RWPE2 (cell line): ENCODE measurements around the gene HNRNPUL2.

Source experiments
- ATAC-seq: fragments of 200-7000 bp; cut with Tn5 transposase; 3 replicates; pipeline ENCODE4 v1.9.1; 2021; ENCODE audit warnings: low read depth
- DNase-seq: peaks from one replicate; pipeline ENCODE4 v3.0.0-alpha.2; 2020; ENCODE audit warnings: low spot score
- H3K27ac ChIP-seq: fragments of 450-650 bp; 2 replicates; pipeline ENCODE4 v1.5.1; 2017; ENCODE audit warnings: mild to moderate bottlenecking; ENCODE audit not compliant: poor library complexity, severe bottlenecking
- H3K27me3 ChIP-seq: fragments of 250-450 bp; sonication (Bioruptor Pico); 2 replicates; pipeline ENCODE4 v1.5.1; 2021; ENCODE audit warnings: mild to moderate bottlenecking, moderate library complexity; ENCODE audit not compliant: insufficient read depth, poor library complexity, severe bottlenecking
- H3K36me3 ChIP-seq: fragments of 250-450 bp; sonication (Bioruptor Pico); 2 replicates; pipeline ENCODE4 v1.5.1; 2020; ENCODE audit warnings: low read depth, mild to moderate bottlenecking, moderate library complexity
- H3K4me1 ChIP-seq: fragments of 250-450 bp; sonication (Bioruptor Pico); 2 replicates; pipeline ENCODE4 v1.5.1; 2021; ENCODE audit warnings: mild to moderate bottlenecking, moderate library complexity; ENCODE audit not compliant: insufficient read depth, poor library complexity, severe bottlenecking
- H3K4me3 ChIP-seq: fragments of 250-450 bp; sonication (Bioruptor Pico); 2 replicates; pipeline ENCODE4 v1.5.1; 2021; ENCODE audit warnings: mild to moderate bottlenecking, moderate library complexity; ENCODE audit not compliant: severe bottlenecking
- H3K9me3 ChIP-seq: fragments of 250-450 bp; sonication (Bioruptor Pico); 2 replicates; pipeline ENCODE4 v1.5.1; 2021; ENCODE audit warnings: mild to moderate bottlenecking, moderate library complexity; ENCODE audit not compliant: severe bottlenecking
- TF ChIP-seq, protein P1 (sequence below): fragments of 450-650 bp; IDR thresholded peaks from one replicate; pipeline ENCODE4 v1.5.1; 2017; ENCODE audit warnings: mild to moderate bottlenecking, moderate library complexity; ENCODE audit not compliant: poor library complexity, severe bottlenecking

The HNRNPUL2 gene

DNA sequence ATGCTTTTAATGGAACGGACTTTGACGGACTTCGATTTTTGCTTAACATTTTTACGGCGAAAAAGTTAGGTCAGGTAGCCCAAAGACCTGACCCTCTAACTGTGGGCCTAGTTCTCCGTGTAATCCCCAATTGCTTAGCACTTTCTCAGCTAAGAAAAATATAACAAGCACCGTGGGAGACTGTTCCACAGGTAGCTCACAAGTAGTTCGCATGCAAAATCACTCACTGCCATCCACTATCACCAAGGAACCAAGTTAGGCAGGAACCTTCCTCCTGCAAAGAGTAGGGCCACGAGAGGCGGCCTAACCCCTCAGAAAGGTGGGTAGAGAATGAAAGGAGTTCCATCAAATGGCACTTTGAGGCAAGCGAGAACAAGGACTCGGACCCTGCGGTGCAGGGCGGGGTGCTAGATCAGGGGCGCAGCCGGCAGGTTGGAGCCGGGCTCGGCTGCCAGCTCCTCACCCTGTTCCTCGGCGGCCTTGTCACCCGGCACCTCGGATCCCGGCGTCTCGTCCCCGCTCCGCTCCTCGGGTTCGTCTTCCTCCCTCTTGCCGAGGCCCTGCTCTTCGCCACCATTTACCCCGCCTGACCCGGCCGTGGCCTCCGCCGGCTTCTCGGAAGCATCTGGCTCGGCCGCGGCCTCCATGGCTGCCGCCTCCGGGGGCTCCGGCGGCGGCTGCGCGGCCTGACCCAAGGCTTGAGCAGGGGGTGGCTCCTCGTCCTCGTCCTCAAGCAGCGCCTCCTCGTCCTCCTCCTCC, 922 bp downstream of the HNRNPUL2 start:
- H3K4me1 ChIP-seq, result peaks cover 10% of the 10 kb centered on the region
- no peak for ATAC-seq
- H3K36me3 ChIP-seq, result peaks cover 65% of the 10 kb centered on the region

GRCh38 chr11:62725646-62726045, 1.6 kb downstream of the HNRNPUL2 start:
- DNase-seq, result no peak
- H3K27me3 ChIP-seq, result no peaks in the 10 kb centered on the region
- H3K4me3 ChIP-seq, result peak overlapping the region; percentile 67
- ATAC-seq, result no peak
- TF ChIP-seq, protein P1, sequence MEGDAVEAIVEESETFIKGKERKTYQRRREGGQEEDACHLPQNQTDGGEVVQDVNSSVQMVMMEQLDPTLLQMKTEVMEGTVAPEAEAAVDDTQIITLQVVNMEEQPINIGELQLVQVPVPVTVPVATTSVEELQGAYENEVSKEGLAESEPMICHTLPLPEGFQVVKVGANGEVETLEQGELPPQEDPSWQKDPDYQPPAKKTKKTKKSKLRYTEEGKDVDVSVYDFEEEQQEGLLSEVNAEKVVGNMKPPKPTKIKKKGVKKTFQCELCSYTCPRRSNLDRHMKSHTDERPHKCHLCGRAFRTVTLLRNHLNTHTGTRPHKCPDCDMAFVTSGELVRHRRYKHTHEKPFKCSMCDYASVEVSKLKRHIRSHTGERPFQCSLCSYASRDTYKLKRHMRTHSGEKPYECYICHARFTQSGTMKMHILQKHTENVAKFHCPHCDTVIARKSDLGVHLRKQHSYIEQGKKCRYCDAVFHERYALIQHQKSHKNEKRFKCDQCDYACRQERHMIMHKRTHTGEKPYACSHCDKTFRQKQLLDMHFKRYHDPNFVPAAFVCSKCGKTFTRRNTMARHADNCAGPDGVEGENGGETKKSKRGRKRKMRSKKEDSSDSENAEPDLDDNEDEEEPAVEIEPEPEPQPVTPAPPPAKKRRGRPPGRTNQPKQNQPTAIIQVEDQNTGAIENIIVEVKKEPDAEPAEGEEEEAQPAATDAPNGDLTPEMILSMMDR, result no peak
- H3K27ac ChIP-seq, result peak overlapping the region; percentile 89
- H3K9me3 ChIP-seq, result no peaks in the 10 kb centered on the region
- H3K4me1 ChIP-seq, result peaks cover 10% of the 10 kb centered on the region
- H3K36me3 ChIP-seq, result peaks cover 67% of the 10 kb centered on the region

More for the DNA sequence above, 922 bp downstream of the HNRNPUL2 start:
- Histone ChIP-seq H3K9me3 (no peaks in the 10 kb centered on the region), H3K27ac (peak overlapping the region; percentile 89), H3K27me3 (no peaks in the 10 kb centered on the region), H3K4me3 (peak overlapping the region; percentile 67)
- no peak for DNase-seq
- TF ChIP-seq, protein P1, result no peak

GRCh38 chr11:62724171-62724570, 3.1 kb downstream of the HNRNPUL2 start:
- Histone ChIP-seq H3K4me1 (peaks cover 5% of the 10 kb centered on the region), H3K27ac (no peak overlapping the region), H3K4me3 (peak overlapping the region; percentile 67), H3K36me3 (peaks cover 72% of the 10 kb centered on the region), H3K27me3 (no peaks in the 10 kb centered on the region), H3K9me3 (no peaks in the 10 kb centered on the region)
- TF ChIP-seq, protein P1, result no peak
- ATAC-seq (no peak), DNase-seq (no peak)

GRCh38 chr11:62721994-62722393, 5.3 kb downstream of the HNRNPUL2 start:
- no peaks in the 10 kb centered on the region for H3K27me3 ChIP-seq
- H3K27ac ChIP-seq, result no peak overlapping the region
- no peaks in the 10 kb centered on the region for H3K9me3 ChIP-seq
- peaks cover 5% of the 10 kb centered on the region for H3K4me1 ChIP-seq
- no peak for ATAC-seq
- no peak for DNase-seq
- peaks cover 94% of the 10 kb centered on the region for H3K36me3 ChIP-seq
- TF ChIP-seq, protein P1, result no peak
- no peak overlapping the region for H3K4me3 ChIP-seq

- Histone ChIP-seq H3K27ac (no peak overlapping the region), H3K27me3 (no peaks in the 10 kb centered on the region), H3K36me3 (peaks cover 97% of the 10 kb centered on the region), H3K9me3 (no peaks in the 10 kb centered on the region), H3K4me3 (no peak overlapping the region), H3K4me1 (peaks cover 2% of the 10 kb centered on the region)
- DNase-seq (no peak), ATAC-seq (no peak)
- TF ChIP-seq, protein P1, result no peak
Measured at GRCh38 chr11:62719302-62719978, 7.8 kb downstream of the HNRNPUL2 start.
